ENCODE results near the gene SDK1.

The SDK1 gene

GRCh38 chr7:3884543-3884942 is 583.5 kb downstream of the SDK1 start:
- Histone ChIP-seq H3K27ac (ENCODE audit: extremely low read depth, low read depth, low read length) (no peak overlapping the region), H3K4me3 (ENCODE audit: low read depth, low read length) (no peak overlapping the region), H3K36me3 (ENCODE audit: control insufficient read depth in 2 of 2, insufficient read depth in 1 of 2, low read length in 2 of 2) (no peaks in the 10 kb centered on the region), H3K9me3 (ENCODE audit: control insufficient read depth, insufficient read depth, low read depth, low read length) (no peaks in the 10 kb centered on the region), H3K4me1 (ENCODE audit: control insufficient read depth, insufficient read depth, low read length) (peaks cover 4% of the 10 kb centered on the region)
- ChIA-PET POLR2A (no interaction called here), CTCF (no interaction called here)
- TF ChIP-seq MZF1 (tag by site-specific recombination; IDR thresholded peaks at IDR 0.05; ENCODE audit: borderline replicate concordance) (no peak), ZBTB21 (tag by site-specific recombination; IDR thresholded peaks at IDR 0.05) (no peak), ZNF585B (tag by site-specific recombination; IDR thresholded peaks at IDR 0.05) (no peak), ZNF707 (tag by site-specific recombination; IDR thresholded peaks at IDR 0.05) (no peak), ZNF501 (tag by site-specific recombination; IDR thresholded peaks at IDR 0.05) (no peak), PBX3 (CRISPR knock-in tag; IDR thresholded peaks at IDR 0.05) (no peak), ZNF19 (tag by site-specific recombination; IDR thresholded peaks at IDR 0.05; ENCODE audit: low read depth) (no peak), ZNF626 (tag by site-specific recombination; IDR thresholded peaks at IDR 0.05) (no peak), ZSCAN4 (tag by site-specific recombination; IDR thresholded peaks at IDR 0.05) (no peak), PRDM1 (tag by site-specific recombination; IDR thresholded peaks at IDR 0.05) (no peak), ZNF423 (tag by site-specific recombination; IDR thresholded peaks at IDR 0.05) (no peak), SP2 (tag by site-specific recombination; IDR thresholded peaks at IDR 0.05) (no peak), TRIM28 (IDR thresholded peaks at IDR 0.05; ENCODE audit: borderline replicate concordance, low read length) (no peak), ZNF112 (tag by site-specific recombination; IDR thresholded peaks at IDR 0.05) (no peak), ZNF645 (tag by site-specific recombination; IDR thresholded peaks at IDR 0.05) (no peak)

DNA sequence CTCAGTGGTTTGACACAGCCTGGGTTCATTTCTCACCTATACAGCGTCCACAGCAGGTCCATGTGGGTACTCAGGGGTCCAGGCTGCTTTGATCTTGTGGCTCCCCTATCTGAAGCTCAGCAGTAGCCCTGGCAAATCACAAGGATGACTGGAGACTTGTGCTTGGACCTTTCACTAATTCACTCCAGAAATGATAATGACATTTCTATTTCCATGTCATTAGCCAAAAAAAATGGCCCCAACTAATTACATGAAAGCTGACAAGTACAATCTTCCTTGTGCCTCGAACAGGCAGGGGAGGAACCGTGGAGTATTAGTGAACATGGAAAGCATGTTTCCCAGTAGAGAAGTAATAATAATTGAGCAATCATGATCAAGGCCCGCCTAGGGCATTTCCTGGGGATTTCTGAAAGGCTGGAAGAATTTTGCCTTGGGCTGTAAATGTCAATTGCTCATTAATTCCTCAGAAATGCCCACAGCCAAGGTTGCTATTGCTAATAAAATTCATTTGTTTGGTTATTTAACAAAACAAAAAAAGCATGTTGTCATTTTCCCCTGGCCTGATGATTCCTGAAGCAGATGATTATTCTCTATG is 586.1 kb downstream of the SDK1 start:
- Histone ChIP-seq H3K36me3 (ENCODE audit: control insufficient read depth in 2 of 2, insufficient read depth in 1 of 2, low read length in 2 of 2) (no peaks in the 10 kb centered on the region), H3K4me3 (ENCODE audit: low read depth, low read length) (no peak overlapping the region), H3K9me3 (ENCODE audit: control insufficient read depth, insufficient read depth, low read depth, low read length) (no peaks in the 10 kb centered on the region), H3K4me1 (ENCODE audit: control insufficient read depth, insufficient read depth, low read length) (no peaks in the 10 kb centered on the region), H3K27ac (ENCODE audit: extremely low read depth, low read depth, low read length) (no peak overlapping the region)
- POLR2A ChIA-PET = no interaction called here
- CTCF ChIA-PET = interaction anchor here (0.6 kb wide), 1 partner anchor 896 kb away, joined by 3 read pairs; no protein-coding TSS in a partner anchor
- TF ChIP-seq ZSCAN23 (tag by site-specific recombination; IDR thresholded peaks at IDR 0.05) (no peak), IKZF3 (tag by site-specific recombination; IDR thresholded peaks at IDR 0.05) (no peak), ZBTB7A (tag by site-specific recombination; IDR thresholded peaks at IDR 0.05; ENCODE audit: low read depth) (no peak), ZNF426 (tag by site-specific recombination; IDR thresholded peaks at IDR 0.05) (no peak), PRDM10 (tag by site-specific recombination; IDR thresholded peaks at IDR 0.05) (no peak), ZNF629 (tag by site-specific recombination; IDR thresholded peaks at IDR 0.05) (no peak), ZNF585B (tag by site-specific recombination; IDR thresholded peaks at IDR 0.05) (no peak), ZNF670 (tag by site-specific recombination; IDR thresholded peaks at IDR 0.05; ENCODE audit: low read depth) (no peak), ZNF549 (tag by site-specific recombination; IDR thresholded peaks at IDR 0.05) (no peak)
- TF ChIP-seq, protein P1, sequence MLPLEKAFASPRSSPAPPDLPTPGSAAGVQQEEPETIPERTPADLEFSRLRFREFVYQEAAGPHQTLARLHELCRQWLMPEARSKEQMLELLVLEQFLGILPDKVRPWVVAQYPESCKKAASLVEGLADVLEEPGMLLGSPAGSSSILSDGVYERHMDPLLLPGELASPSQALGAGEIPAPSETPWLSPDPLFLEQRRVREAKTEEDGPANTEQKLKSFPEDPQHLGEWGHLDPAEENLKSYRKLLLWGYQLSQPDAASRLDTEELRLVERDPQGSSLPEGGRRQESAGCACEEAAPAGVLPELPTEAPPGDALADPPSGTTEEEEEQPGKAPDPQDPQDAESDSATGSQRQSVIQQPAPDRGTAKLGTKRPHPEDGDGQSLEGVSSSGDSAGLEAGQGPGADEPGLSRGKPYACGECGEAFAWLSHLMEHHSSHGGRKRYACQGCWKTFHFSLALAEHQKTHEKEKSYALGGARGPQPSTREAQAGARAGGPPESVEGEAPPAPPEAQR (tag by site-specific recombination; IDR thresholded peaks at IDR 0.05) = no peak
- TF ChIP-seq, protein P2, sequence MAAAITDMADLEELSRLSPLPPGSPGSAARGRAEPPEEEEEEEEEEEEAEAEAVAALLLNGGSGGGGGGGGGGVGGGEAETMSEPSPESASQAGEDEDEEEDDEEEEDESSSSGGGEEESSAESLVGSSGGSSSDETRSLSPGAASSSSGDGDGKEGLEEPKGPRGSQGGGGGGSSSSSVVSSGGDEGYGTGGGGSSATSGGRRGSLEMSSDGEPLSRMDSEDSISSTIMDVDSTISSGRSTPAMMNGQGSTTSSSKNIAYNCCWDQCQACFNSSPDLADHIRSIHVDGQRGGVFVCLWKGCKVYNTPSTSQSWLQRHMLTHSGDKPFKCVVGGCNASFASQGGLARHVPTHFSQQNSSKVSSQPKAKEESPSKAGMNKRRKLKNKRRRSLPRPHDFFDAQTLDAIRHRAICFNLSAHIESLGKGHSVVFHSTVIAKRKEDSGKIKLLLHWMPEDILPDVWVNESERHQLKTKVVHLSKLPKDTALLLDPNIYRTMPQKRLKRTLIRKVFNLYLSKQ (tag by site-specific recombination; IDR thresholded peaks at IDR 0.05; ENCODE audit: borderline replicate concordance) = no peak

Data from HEK293 (cell line).